Measurements from ENCODE around the gene VMP1.
A peak's percentile ranks its signal among the peaks of the same experiment; 100 is the strongest.
"Not testable (repeated sequence)": the region's sequence is repeated elsewhere in the genome, so short reads cannot be mapped to it uniquely, and the experiment has no call there.

VMP1 gene

DNA sequence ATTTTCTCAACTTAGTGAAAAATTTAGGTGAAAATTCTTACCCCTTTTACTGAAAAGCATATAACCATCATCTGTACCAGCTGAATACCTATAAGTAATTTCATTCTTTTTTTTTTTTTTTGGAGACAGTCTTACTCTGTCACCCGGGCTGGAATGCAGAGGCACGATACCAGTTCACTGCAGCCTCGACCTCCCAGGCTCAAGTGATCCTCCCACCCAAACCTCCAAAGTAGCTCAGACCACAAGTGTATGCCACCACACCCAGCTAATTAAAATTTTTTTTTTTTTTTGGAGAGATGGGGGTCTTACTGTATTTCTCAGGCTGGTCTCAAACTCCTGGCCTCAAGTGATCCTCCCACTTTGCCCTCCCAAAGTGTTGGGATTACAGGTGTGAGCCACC lies 151.5 kb downstream of the VMP1 start:
- DNase-seq (ENCODE audit: insufficient read length, low spot score) (no peak), FAIRE-seq (no peak)
- no peak for TF ChIP-seq POLR2A (IDR thresholded peaks at IDR 0.05; ENCODE audit: low read depth, low read length)

DNA sequence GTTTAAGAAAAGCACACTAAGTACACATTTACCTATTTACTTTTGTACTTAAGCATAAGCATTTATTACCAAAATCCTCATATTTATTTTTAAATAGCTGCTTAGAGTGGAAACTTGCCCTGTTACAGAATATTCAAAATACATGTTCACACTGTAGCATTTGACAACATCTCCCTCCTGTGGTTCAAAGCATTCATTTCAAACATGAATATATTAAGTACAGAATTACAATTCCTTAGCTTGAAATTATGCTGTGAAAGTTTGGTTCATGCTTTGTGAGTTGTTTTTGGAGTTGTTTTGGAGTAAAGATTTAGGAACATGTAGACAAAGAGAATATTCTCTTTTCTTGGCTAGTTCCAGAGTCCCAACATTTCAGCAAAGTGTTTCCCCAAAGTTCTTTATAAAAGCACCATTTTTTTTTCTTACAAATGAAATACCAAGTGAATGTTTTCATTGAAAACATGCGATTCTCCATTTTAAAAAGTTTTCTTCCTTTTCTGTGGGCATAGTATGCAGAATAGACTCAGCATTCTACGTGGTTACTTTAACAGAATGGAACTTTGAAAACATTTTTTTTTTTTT lies 152.1 kb downstream of the VMP1 start:
- DNase-seq (ENCODE audit: insufficient read length, low spot score), result no peak
- peak; percentile 38 for FAIRE-seq
- no peak for TF ChIP-seq POLR2A (IDR thresholded peaks at IDR 0.05; ENCODE audit: low read depth, low read length)

DNA sequence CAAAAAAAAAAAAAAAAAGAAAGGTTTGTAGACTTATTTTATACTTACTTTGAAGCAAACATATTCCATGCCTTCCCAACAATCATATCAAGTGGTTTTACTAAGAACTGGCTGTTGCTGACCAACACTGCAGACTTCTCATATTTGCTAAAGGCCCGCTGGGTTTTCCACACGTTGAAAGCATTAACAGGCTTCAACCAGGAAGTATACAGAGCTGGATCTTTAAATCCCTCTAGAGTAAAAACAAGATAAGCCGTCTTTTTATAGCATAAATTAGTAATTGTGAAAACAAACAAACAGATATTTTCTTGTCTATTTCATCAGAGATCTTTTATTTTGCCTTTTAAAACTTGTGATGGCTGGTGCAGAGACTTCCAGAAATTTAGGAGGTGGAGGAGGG lies 156.2 kb downstream of the VMP1 start:
- no peak for TF ChIP-seq POLR2A (IDR thresholded peaks at IDR 0.05; ENCODE audit: low read depth, low read length)
- DNase-seq (ENCODE audit: insufficient read length, low spot score) (no peak), FAIRE-seq (no peak)

DNA sequence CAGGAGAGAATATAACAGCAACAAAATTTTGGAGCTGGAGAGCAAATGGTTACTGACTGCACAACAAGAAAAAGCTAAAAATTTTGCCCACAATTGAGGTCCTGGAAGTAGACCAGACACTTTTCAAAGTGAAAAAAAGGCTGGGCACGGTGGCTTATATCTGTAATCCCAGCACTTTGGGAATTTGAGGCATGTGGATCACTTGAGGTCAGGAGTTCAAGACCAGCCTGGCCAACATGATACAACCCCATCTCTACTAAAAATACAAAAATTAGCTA lies 162.4 kb downstream of the VMP1 start:
- DNase-seq (ENCODE audit: insufficient read length, low spot score) (no peak), FAIRE-seq (no peak)
- no peak for TF ChIP-seq POLR2A (IDR thresholded peaks at IDR 0.05; ENCODE audit: low read depth, low read length)

DNA sequence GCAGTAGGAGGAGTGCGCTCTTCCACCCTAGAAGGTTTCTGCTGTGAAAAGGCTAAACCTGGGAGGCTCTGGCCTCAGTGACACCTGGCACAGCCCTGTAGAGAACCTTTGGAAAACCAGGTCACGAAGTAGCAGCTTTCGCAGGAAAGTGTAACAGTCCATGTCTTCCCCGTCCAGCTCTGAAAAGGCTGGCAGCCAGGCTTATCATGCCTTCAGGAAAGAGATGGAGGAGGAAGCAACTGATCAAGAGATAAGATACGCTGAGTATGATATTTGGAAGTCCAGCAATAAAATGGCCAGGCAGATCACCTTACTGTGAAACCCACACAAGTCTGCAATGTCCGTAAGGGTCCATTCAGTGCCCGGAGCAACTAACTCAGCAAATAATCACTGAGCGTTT lies 163.0 kb downstream of the VMP1 start:
- no peak for TF ChIP-seq POLR2A (IDR thresholded peaks at IDR 0.05; ENCODE audit: low read depth, low read length)
- no peak for DNase-seq (ENCODE audit: insufficient read length, low spot score)
- FAIRE-seq, result no peak

DNA sequence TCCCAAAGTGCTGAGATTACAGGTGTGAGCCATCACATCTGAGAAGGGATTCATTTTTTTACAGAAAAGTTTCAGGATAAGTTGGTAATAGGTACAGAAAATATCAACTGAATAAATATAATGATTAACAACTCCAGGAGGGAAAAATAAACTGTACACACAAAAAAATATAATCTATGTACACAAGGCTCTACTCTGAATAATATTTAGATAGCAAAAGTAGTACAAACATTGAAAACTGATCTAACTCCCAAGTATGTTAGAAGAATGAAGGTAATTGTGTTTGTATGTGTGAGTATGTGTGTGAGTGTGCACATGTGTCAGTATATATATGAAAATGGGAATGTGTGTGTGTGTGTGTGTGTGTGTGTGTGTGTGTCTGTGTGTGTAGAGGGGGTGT lies 164.9 kb downstream of the VMP1 start:
- DNase-seq (ENCODE audit: insufficient read length, low spot score), result no peak
- TF ChIP-seq POLR2A (IDR thresholded peaks at IDR 0.05; ENCODE audit: low read depth, low read length), result no peak
- FAIRE-seq, result no peak

DNA sequence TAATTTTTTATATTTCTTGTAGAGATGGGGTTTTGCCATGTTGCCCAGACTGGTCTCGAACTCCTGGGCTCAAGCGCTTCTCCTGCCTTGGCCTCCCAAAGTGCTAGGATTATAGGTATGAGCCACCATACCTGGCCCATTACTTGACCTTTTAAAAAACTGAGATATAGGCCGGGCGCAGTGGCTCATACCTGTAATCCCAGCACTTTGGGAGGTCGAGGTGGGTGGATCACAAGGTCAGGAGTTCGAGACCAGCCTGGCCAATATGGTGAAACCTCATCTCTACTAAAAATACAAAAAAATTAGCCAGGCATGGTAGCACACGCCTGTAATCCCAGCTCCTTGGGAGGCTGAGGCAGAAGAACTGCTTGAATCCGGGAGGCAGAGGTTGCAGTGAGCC lies 166.0 kb downstream of the VMP1 start:
- not testable (repeated sequence) for DNase-seq (ENCODE audit: insufficient read length, low spot score); FAIRE-seq

DNA sequence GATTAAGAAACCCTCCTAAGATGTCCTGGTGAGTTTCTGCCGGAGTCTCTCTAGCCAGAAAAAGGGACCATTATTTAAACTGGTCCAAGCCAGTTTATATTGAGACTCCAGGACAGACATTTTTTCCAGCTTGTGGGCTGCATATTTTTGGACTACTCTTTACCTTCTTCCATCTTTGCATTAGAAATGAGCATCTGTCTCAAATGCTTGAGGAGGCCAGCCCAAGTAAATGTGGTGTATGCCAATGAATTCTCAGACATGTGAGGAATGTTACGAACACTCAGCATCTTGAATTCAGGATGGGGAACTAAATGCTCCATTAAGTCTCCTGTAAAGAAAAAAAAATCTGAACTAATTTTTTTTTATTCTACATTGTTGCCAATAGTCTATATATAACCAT lies 166.9 kb downstream of the VMP1 start:
- no peak for TF ChIP-seq POLR2A (IDR thresholded peaks at IDR 0.05; ENCODE audit: low read depth, low read length)
- no peak for FAIRE-seq
- DNase-seq (ENCODE audit: insufficient read length, low spot score), result no peak

DNA sequence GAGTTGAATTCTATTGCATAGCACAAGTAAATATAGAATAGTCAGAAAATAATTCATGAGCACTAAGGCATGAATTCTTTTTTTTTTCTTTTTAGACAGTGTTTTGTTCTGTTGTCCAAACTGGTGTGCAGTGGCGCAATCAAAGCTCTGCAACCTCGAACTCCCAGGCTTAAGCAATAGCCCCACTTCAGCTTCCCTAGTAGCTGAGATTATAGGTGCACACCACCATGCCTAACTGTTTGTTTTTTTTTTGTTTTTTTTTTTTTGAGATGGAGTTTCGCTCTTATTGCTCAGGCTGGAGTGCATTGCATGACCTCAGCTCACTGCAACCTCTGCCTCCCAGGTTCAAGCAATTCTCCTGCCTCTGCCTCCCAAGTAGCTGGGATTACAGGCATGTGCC lies 168.7 kb downstream of the VMP1 start:
- DNase-seq (ENCODE audit: insufficient read length, low spot score) (no peak), FAIRE-seq (no peak)
- no peak for TF ChIP-seq POLR2A (IDR thresholded peaks at IDR 0.05; ENCODE audit: low read depth, low read length)

DNA sequence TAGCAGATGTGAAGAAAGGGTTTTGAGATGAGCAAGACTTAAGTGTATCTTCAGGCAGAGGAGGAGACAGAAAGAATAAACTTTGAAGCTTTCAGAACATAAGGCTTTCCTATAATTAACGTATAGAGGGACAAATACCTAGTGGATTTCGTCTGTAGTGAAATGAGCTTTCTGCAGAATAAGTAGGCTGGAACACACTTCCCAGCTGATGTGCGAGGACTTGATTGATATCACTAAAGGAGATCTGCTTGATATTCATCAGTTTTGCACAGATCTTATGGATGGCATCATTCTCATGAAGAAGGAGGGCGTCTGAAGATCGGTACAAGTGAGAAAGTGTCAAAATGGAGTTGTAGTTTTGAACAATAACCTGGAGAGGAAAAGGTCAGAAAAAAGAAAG lies 170.5 kb downstream of the VMP1 start:
- FAIRE-seq (no peak), DNase-seq (ENCODE audit: insufficient read length, low spot score) (no peak)
- no peak for TF ChIP-seq POLR2A (IDR thresholded peaks at IDR 0.05; ENCODE audit: low read depth, low read length)

DNA sequence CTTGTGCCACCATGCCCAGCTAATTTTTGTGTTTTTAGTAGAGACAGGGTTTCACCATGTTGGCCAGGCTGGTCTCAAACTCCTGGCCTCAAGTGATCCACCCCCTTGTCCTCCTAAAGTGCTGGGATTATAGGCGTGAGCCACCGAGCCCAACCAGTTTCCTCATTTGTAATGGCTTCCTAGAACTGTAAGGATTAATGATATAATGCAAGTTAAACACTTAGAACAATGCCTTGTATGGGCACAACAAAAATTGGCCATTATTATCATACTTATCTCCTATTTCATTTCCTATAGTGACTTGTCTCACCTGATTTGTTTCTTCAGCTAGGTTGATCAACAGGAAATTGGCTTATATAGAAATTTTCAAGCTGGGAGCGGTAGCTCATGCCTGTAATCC lies 171.2 kb downstream of the VMP1 start:
- DNase-seq (ENCODE audit: insufficient read length, low spot score) (no peak), FAIRE-seq (no peak)
- no peak for TF ChIP-seq POLR2A (IDR thresholded peaks at IDR 0.05; ENCODE audit: low read depth, low read length)

DNA sequence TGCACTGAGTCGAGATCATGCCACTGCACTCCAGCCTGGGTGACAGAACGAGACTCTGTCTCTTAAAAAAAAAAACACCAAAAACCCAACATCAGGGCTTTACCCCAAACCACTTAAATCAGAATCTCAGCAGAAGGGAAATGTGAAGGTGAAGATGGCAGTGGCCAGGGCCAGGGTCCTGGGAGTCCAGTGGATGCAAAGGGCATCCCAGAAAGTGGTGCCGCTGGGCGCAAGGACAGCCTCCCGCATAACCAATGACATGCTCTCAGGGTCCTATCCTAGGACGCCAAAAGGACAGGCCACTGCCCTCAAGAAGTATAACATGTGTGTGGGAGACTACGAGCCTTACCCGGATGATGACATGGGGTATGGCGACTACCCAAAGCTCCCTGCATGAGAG lies 177.4 kb downstream of the VMP1 start:
- FAIRE-seq, result no peak
- TF ChIP-seq POLR2A (IDR thresholded peaks at IDR 0.05; ENCODE audit: low read depth, low read length), result no peak
- DNase-seq (ENCODE audit: insufficient read length, low spot score), result no peak

DNA sequence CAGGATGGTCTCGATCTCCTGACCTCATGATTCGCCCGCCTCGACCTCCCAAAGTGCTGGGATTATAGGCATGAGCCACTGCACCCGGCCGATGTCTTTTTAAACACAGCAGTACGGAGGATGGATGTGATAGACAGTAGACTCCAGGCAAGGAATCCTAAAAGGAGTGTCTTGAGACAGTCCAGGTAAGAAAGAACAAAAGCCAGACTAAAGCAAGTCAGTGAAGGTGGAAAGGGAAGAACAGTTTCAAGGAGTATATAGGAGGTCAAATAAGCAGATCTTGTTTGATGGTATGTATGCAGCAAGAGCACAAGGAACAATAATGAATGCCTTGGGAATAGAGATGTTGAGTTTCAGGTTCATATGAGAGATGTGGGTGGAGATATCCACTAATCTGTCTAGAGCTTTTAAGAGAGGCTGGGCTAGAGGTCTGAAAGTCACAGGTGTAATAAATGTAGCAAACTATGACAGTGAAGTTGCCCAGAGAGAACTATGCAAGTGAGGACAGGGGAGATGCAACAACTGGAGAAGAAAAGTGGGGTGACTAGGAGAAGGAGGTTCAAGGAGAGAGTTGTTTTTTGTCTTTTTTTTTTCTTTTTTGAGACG lies 180.8 kb downstream of the VMP1 start:
- FAIRE-seq (no peak), DNase-seq (ENCODE audit: insufficient read length, low spot score) (no peak)
- no peak for TF ChIP-seq POLR2A (IDR thresholded peaks at IDR 0.05; ENCODE audit: low read depth, low read length)

DNA sequence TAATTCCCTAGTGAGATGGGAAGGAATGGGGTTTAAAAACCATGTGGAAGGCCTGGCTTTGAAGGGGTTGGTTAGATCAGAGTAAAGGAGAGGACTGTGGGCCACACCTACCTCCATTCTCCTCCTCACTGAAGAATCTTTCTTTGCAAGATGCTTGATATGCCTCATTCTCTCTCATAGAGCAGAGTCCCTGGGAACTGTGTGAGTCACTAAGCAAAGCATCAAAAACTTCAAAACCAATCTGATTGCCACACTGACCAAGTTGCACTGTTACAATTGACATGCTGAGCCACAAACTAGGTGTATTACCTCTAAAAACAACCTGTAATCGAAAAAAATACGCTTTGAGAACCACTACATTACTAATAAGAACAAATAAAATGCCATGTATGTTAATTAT lies 183.3 kb downstream of the VMP1 start:
- TF ChIP-seq POLR2A (IDR thresholded peaks at IDR 0.05; ENCODE audit: low read depth, low read length), result no peak
- DNase-seq (ENCODE audit: insufficient read length, low spot score) (peak; percentile 45), FAIRE-seq (no peak)
